ENCODE results near the gene CD68.

DNA sequence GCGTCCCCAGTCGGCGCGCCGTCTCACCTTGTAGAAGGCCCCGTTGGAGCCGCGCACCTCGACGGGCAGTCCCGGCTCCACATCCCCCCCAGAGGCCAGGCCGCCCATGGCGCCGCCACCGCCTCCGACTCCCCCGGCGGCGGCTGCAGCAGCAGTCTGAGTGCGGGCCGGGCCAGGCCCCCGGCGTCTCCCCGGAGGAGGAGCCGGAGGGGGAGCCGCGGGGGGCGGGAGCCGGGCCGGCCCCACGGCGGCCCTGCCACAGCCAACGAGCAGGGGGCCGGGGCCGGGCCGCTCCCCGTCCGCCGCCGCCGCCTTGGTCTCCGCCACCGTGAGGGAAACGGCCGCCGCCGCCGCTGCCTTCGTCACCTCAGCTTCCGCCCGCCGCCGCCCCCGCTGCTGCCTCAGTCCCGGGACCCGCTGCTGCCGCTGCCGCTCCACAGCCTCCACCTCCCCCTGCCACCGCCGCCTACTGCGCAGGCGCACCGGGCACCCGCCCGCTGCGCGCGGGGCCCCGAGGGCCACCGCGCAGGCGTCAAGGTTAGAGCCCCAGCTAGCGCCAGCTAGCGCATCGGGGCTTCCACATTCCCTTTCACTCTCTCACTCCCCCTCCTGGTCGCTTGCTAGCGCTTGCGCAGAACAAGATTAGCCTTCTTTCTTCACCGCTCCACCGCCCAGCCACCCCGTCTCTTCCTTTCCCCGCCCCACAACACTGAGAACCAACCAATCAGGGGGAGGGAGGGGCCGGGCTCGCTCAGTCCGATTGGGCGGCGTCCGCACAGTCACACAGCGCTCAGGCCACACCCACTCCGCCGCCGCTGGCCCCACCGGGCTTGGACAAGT, 35.2 kb downstream of the CD68 start, which contains the start of gene FXR2:
- no peak for TF ChIP-seq POLR2A (IDR thresholded peaks at IDR 0.05)
- TF ChIP-seq, protein P1, sequence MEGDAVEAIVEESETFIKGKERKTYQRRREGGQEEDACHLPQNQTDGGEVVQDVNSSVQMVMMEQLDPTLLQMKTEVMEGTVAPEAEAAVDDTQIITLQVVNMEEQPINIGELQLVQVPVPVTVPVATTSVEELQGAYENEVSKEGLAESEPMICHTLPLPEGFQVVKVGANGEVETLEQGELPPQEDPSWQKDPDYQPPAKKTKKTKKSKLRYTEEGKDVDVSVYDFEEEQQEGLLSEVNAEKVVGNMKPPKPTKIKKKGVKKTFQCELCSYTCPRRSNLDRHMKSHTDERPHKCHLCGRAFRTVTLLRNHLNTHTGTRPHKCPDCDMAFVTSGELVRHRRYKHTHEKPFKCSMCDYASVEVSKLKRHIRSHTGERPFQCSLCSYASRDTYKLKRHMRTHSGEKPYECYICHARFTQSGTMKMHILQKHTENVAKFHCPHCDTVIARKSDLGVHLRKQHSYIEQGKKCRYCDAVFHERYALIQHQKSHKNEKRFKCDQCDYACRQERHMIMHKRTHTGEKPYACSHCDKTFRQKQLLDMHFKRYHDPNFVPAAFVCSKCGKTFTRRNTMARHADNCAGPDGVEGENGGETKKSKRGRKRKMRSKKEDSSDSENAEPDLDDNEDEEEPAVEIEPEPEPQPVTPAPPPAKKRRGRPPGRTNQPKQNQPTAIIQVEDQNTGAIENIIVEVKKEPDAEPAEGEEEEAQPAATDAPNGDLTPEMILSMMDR (IDR thresholded peaks at IDR 0.05) = peak; percentile 48 to 73 (median 51)
- peak in 2 of 3 donors; percentile 19 to 44 for TF ChIP-seq POLR2AphosphoS5 (IDR thresholded peaks at IDR 0.05)
